Neural progenitor cell (in vitro differentiated cells): Measurements from ENCODE around the gene GNAI2.

ENCODE experiments used
- EZH2 ChIP-seq: fragments of 200-600 bp; sonication (generic); IDR thresholded peaks from 2 replicates; pipeline ENCODE4 v1.6.1; 2017; ENCODE audit warnings: antibody characterized with exemption, mild to moderate bottlenecking, moderate library complexity
- TF ChIP-seq, protein P1 (sequence below): fragments of 200-600 bp; sonication (generic); IDR thresholded peaks from 2 replicates; pipeline ENCODE4 v1.5.1; 2017; ENCODE audit warnings: antibody characterized with exemption, mild to moderate bottlenecking

DNA sequence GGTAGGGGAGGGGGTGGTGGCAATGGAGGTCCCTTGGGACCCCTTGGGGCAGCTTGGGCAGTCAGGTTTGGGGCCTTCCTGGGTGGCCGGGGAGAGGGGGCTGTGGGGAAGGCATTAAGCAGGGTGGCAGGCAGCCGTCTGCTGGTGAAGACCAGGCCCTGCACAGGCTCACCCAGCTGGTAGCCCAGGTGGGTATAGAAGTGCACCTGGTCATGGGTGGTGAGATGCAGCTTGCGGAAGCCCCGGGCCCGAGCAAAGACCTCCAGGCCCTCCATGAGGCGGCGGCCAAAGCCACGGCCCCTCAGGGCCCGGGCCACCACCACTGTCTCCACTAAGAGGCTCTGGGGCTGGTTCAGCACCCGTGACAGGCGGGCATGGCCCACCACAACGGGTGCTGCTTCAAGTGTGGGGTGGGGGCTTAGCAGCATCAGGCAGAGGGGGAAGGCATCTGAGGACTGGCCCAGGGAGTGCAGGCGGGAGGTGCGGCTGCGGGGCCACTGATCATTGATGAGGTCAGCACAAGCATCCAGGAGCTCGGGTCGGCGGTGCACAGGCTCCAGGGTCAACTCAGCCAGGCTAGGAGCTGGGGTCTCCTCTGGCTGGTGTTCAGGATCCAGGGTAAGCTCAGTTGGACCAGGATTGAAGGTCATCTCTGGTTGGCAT lies 60.8 kb downstream of the GNAI2 start:
- TF ChIP-seq, protein P1, sequence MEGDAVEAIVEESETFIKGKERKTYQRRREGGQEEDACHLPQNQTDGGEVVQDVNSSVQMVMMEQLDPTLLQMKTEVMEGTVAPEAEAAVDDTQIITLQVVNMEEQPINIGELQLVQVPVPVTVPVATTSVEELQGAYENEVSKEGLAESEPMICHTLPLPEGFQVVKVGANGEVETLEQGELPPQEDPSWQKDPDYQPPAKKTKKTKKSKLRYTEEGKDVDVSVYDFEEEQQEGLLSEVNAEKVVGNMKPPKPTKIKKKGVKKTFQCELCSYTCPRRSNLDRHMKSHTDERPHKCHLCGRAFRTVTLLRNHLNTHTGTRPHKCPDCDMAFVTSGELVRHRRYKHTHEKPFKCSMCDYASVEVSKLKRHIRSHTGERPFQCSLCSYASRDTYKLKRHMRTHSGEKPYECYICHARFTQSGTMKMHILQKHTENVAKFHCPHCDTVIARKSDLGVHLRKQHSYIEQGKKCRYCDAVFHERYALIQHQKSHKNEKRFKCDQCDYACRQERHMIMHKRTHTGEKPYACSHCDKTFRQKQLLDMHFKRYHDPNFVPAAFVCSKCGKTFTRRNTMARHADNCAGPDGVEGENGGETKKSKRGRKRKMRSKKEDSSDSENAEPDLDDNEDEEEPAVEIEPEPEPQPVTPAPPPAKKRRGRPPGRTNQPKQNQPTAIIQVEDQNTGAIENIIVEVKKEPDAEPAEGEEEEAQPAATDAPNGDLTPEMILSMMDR, result no peak
- TF ChIP-seq EZH2, result no peak
